HAP-1 (cell line): Measurements from ENCODE around the gene MPPED1.

ENCODE experiments used
- DNase-seq, 2 experiments: peaks; one replicate each; pipeline ENCODE4 v3.0.0-alpha.2; 2016 to 2020; ENCODE audit warnings: low spot score in 2 of 2
- H3K27me3 ChIP-seq: fragments of 250-450 bp; sonication (Bioruptor Pico); 2 replicates; pipeline ENCODE4 v1.5.1; 2020; ENCODE audit warnings: low read depth, mild to moderate bottlenecking, moderate library complexity
- H3K36me3 ChIP-seq: fragments of 250-450 bp; sonication (Bioruptor Pico); replicated peaks from 2 replicates; pipeline ENCODE4 v1.5.1; 2020; ENCODE audit warnings: mild to moderate bottlenecking
- H3K4me1 ChIP-seq: fragments of 250-450 bp; sonication (Bioruptor Pico); 2 replicates; pipeline ENCODE4 v1.5.1; 2020; ENCODE audit warnings: mild to moderate bottlenecking
- H3K4me3 ChIP-seq: fragments of 250-450 bp; sonication (Bioruptor Pico); 2 replicates; pipeline ENCODE4 v1.5.1; 2020; ENCODE audit warnings: mild to moderate bottlenecking, moderate library complexity
- H3K9me3 ChIP-seq: fragments of 250-450 bp; sonication (Bioruptor Pico); 2 replicates; pipeline ENCODE4 v1.5.1; 2020; ENCODE audit warnings: mild to moderate bottlenecking, moderate library complexity
- in situ Hi-C: fragments of 300-500 bp; cut with MboI; formaldehyde crosslinking; loops from 3 replicates; pipeline ENCODE4 v1.14.3; 2020; ENCODE audit warnings: low sequenced_read_pairs, inconsistent platforms, mixed read lengths

The MPPED1 gene

GRCh38 chr22:43470941-43471585, 59.2 kb downstream of the MPPED1 start:
- no peak for DNase-seq
- Histone ChIP-seq H3K4me3 (no peak overlapping the region), H3K36me3 (no peaks in the 10 kb centered on the region), H3K9me3 (no peaks in the 10 kb centered on the region), H3K4me1 (no peaks in the 10 kb centered on the region), H3K27me3 (peaks cover 8% of the 10 kb centered on the region)
- in situ Hi-C loops, result no loop called here

GRCh38 chr22:43471606-43472135, 59.9 kb downstream of the MPPED1 start:
- Histone ChIP-seq H3K4me3 (no peak overlapping the region), H3K4me1 (no peaks in the 10 kb centered on the region), H3K9me3 (no peaks in the 10 kb centered on the region), H3K36me3 (no peaks in the 10 kb centered on the region), H3K27me3 (peaks cover 4% of the 10 kb centered on the region; the same call in 1 of the 2 replicates)
- no peak for DNase-seq
- in situ Hi-C loops, result no loop called here

- no peaks in the 10 kb centered on the region for H3K4me1 ChIP-seq
- no peaks in the 10 kb centered on the region for H3K36me3 ChIP-seq
- H3K4me3 ChIP-seq, result no peak overlapping the region
- no peak for DNase-seq
- no peaks in the 10 kb centered on the region for H3K27me3 ChIP-seq
- in situ Hi-C loops, result no loop called here
- H3K9me3 ChIP-seq, result no peaks in the 10 kb centered on the region
These were observed 61.2 kb downstream of the MPPED1 start for GRCh38 chr22:43473031-43473430.

- H3K4me3 ChIP-seq, result no peak overlapping the region
- no peak for DNase-seq
- H3K4me1 ChIP-seq, result no peaks in the 10 kb centered on the region
- no peaks in the 10 kb centered on the region for H3K36me3 ChIP-seq
- in situ Hi-C loops, result no loop called here
- H3K9me3 ChIP-seq, result no peaks in the 10 kb centered on the region
- no peaks in the 10 kb centered on the region for H3K27me3 ChIP-seq
These were observed 61.6 kb downstream of the MPPED1 start for GRCh38 chr22:43473441-43473840.

GRCh38 chr22:43474161-43475101, 62.6 kb downstream of the MPPED1 start:
- H3K36me3 ChIP-seq, result no peaks in the 10 kb centered on the region
- H3K9me3 ChIP-seq, result no peaks in the 10 kb centered on the region
- no peaks in the 10 kb centered on the region for H3K27me3 ChIP-seq
- DNase-seq, result no peak
- in situ Hi-C loops, result no loop called here
- H3K4me3 ChIP-seq, result no peak overlapping the region
- H3K4me1 ChIP-seq, result no peaks in the 10 kb centered on the region

GRCh38 chr22:43475549-43476076, 63.8 kb downstream of the MPPED1 start:
- DNase-seq, result no peak
- Histone ChIP-seq H3K4me1 (no peaks in the 10 kb centered on the region), H3K9me3 (no peaks in the 10 kb centered on the region), H3K4me3 (no peak overlapping the region), H3K36me3 (no peaks in the 10 kb centered on the region), H3K27me3 (no peaks in the 10 kb centered on the region)
- in situ Hi-C loops, result no loop called here

- in situ Hi-C loops, result no loop called here
- H3K4me3 ChIP-seq, result no peak overlapping the region
- no peak for DNase-seq
- H3K4me1 ChIP-seq, result no peaks in the 10 kb centered on the region
- H3K27me3 ChIP-seq, result no peaks in the 10 kb centered on the region
- H3K9me3 ChIP-seq, result no peaks in the 10 kb centered on the region
- H3K36me3 ChIP-seq, result no peaks in the 10 kb centered on the region
These were observed 64.5 kb downstream of the MPPED1 start for GRCh38 chr22:43476341-43476740.

- Histone ChIP-seq H3K4me3 (no peak overlapping the region), H3K36me3 (no peaks in the 10 kb centered on the region), H3K27me3 (no peaks in the 10 kb centered on the region), H3K4me1 (no peaks in the 10 kb centered on the region), H3K9me3 (no peaks in the 10 kb centered on the region)
- in situ Hi-C loops, result no loop called here
- DNase-seq, result no peak
These were observed 65.2 kb downstream of the MPPED1 start for GRCh38 chr22:43476751-43477725.

- DNase-seq, result no peak
- no peaks in the 10 kb centered on the region for H3K4me1 ChIP-seq
These were observed 66.2 kb downstream of the MPPED1 start for GRCh38 chr22:43477966-43478365.

GRCh38 chr22:43478621-43479300, 66.9 kb downstream of the MPPED1 start:
- H3K9me3 ChIP-seq, result no peaks in the 10 kb centered on the region
- DNase-seq, result no peak
- H3K4me1 ChIP-seq, result no peaks in the 10 kb centered on the region
- no peaks in the 10 kb centered on the region for H3K36me3 ChIP-seq
- no peaks in the 10 kb centered on the region for H3K27me3 ChIP-seq
- no peak overlapping the region for H3K4me3 ChIP-seq
- in situ Hi-C loops, result no loop called here

More at GRCh38 chr22:43477966-43478365, 66.2 kb downstream of the MPPED1 start:
- Histone ChIP-seq H3K27me3 (no peaks in the 10 kb centered on the region), H3K36me3 (no peaks in the 10 kb centered on the region), H3K4me3 (no peak overlapping the region), H3K9me3 (no peaks in the 10 kb centered on the region)
- in situ Hi-C loops, result no loop called here

GRCh38 chr22:43479301-43479950, 67.6 kb downstream of the MPPED1 start:
- H3K36me3 ChIP-seq, result no peaks in the 10 kb centered on the region
- in situ Hi-C loops, result no loop called here
- no peaks in the 10 kb centered on the region for H3K9me3 ChIP-seq
- no peaks in the 10 kb centered on the region for H3K27me3 ChIP-seq
- no peak for DNase-seq
- no peak overlapping the region for H3K4me3 ChIP-seq
- no peaks in the 10 kb centered on the region for H3K4me1 ChIP-seq

- Histone ChIP-seq H3K4me1 (no peaks in the 10 kb centered on the region), H3K36me3 (no peaks in the 10 kb centered on the region), H3K27me3 (no peaks in the 10 kb centered on the region), H3K9me3 (no peaks in the 10 kb centered on the region), H3K4me3 (no peak overlapping the region)
- in situ Hi-C loops, result no loop called here
- DNase-seq, result no peak
These were observed 68.1 kb downstream of the MPPED1 start for GRCh38 chr22:43479962-43480361.
